Sigmoid colon (tissue), 7 donors: ENCODE data around the gene TMEM39B. TPM values are rescaled to one million over a fixed set of nuclear protein-coding genes. Genes with fewer than 3 reads are reported as not detected.
"Not testable (repeated sequence)": the region's sequence is repeated elsewhere in the genome, so short reads cannot be mapped to it uniquely, and the experiment has no call there.

ENCODE experiments used
- DNase-seq: peaks from one replicate; pipeline ENCODE4 v3.0.0-alpha.2; 2019
- H3K27ac ChIP-seq, 4 donors: fragments of 200-600 bp; sonication (generic); one replicate each; pipeline ENCODE4 v1.5.1; 2016 to 2019; ENCODE audit warnings: mild to moderate bottlenecking in 1 of 4
- H3K27me3 ChIP-seq, 3 donors: fragments of 200-600 bp; sonication (generic); one replicate each; pipeline ENCODE4 v1.5.1; 2019; ENCODE audit warnings: mild to moderate bottlenecking in 1 of 3
- H3K36me3 ChIP-seq, 4 donors: fragments of 200-600 bp; sonication (generic); one replicate each; pipeline ENCODE4 v1.5.1; 2016 to 2019
- H3K4me1 ChIP-seq, 4 donors: fragments of 200-600 bp; sonication (generic); one replicate each; pipeline ENCODE4 v1.5.1; 2017 to 2019
- H3K4me3 ChIP-seq, 4 donors: fragments of 200-600 bp; sonication (generic); one replicate each; pipeline ENCODE4 v1.5.1; 2017 to 2019; ENCODE audit warnings: mild to moderate bottlenecking in 2 of 4, moderate library complexity in 1 of 4
- H3K9me3 ChIP-seq, 4 donors: fragments of 200-600 bp in 3 of 4; sonication (generic) in 3 of 4; one replicate each; pipeline versions ENCODE4 v1.5.1 to v1.6.1; 2013 to 2019
- EP300 ChIP-seq, 4 donors: sonication (generic); formaldehyde crosslinking; IDR thresholded peaks; one replicate each; pipeline ENCODE4 v1.6.1; 2017; ENCODE audit warnings: antibody characterized with exemption in 4 of 4
- POLR2A ChIP-seq, 2 donors: fragments of 450-650 bp; IDR thresholded peaks; one replicate each; pipeline ENCODE4 v1.6.1; 2016; ENCODE audit warnings: antibody characterized with exemption in 2 of 2, mild to moderate bottlenecking in 2 of 2, moderate library complexity in 2 of 2
- POLR2AphosphoS5 ChIP-seq, 4 donors: sonication (generic); formaldehyde crosslinking; IDR thresholded peaks; one replicate each; pipeline ENCODE4 v1.6.1; 2017; ENCODE audit warnings: antibody characterized with exemption in 4 of 4
- WGBS, 2 donors: extraction: QIAGEN DNeasy Blood & Tissue Kit; methylation state at CpG; one replicate each; pipeline ENCODE4 v1.1.7; 2013; 5-methylcytosine and 5-hydroxymethylcytosine counted together
- intact Hi-C: fragments of 100-400 bp; cut with DNase I; formaldehyde crosslinking; loops from one replicate; pipeline ENCODE4 v1.15.1; 2023
- polyA plus RNA-seq, 3 donors: library from polyadenylated mRNA; stranded (reverse); fragments of 200-250 nt; gene quantifications; one replicate each; pipeline ENCODE4 v1.2.3, GENCODE V29; 2013
- total RNA-seq, 4 donors: library from RNA; depleted of rRNA; stranded (reverse); fragments of >200 nt; gene quantifications; one replicate each; pipeline ENCODE4 v1.1.0, GENCODE V29; 2016
- TF ChIP-seq, protein P1 (sequence below), 4 experiments: fragments of 450-650 bp in 3 of 4; fragments of 200-600 bp in 1 of 4; IDR thresholded peaks; one replicate each; pipeline ENCODE4 v1.5.1; 2016 to 2019; ENCODE audit warnings: antibody characterized with exemption in 4 of 4, mild to moderate bottlenecking in 3 of 4, moderate library complexity in 2 of 4
- donor health status: healthy with polysubstance abuse.
- donor health status: Bipolar disorder and iron deficiency.
- donor health status: healthy.

The TMEM39B gene
- total and polyA plus RNA-seq, 7 donors = 2.0 to 11.9 (median 3.7) TPM

DNA sequence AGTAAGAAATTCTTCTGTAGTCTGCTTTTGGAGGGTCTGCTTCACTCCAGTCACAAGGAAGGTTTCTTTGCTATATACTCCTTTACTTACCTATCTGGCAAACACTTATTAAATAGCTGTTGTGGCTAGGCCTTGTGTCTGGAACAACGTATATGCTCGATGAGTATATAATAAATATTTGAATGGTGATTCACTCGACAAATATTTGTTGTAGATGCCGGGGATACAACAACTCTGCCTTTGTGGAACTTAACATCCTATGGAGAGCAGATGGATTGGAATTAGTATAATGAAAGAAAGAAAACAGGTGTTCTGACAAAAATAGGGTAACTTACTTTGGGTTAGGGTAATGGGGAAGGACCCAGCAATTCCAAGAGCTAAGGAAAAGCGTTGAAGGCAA, 66.2 kb downstream of the TMEM39B start:
- DNase-seq = no peak
- Histone ChIP-seq H3K4me3 (no peak overlapping the region), H3K36me3 (no peaks in the 10 kb centered on the region), H3K9me3 (no peaks in the 10 kb centered on the region), H3K27ac (no peak overlapping the region), H3K27me3 (no peaks in the 10 kb centered on the region), H3K4me1 (peaks cover 0 to 44% (median 27%) of the 10 kb centered on the region in 4 donors)
- WGBS, 2 donors = 24 to 62% methylated on average over 5 of the region's 5 CpGs
- intact Hi-C loops = no loop called here
- TF ChIP-seq EP300 (IDR thresholded peaks at IDR 0.05) (no peak), POLR2AphosphoS5 (IDR thresholded peaks at IDR 0.05) (no peak), POLR2A (IDR thresholded peaks at IDR 0.05) (no peak)
- TF ChIP-seq, protein P1, sequence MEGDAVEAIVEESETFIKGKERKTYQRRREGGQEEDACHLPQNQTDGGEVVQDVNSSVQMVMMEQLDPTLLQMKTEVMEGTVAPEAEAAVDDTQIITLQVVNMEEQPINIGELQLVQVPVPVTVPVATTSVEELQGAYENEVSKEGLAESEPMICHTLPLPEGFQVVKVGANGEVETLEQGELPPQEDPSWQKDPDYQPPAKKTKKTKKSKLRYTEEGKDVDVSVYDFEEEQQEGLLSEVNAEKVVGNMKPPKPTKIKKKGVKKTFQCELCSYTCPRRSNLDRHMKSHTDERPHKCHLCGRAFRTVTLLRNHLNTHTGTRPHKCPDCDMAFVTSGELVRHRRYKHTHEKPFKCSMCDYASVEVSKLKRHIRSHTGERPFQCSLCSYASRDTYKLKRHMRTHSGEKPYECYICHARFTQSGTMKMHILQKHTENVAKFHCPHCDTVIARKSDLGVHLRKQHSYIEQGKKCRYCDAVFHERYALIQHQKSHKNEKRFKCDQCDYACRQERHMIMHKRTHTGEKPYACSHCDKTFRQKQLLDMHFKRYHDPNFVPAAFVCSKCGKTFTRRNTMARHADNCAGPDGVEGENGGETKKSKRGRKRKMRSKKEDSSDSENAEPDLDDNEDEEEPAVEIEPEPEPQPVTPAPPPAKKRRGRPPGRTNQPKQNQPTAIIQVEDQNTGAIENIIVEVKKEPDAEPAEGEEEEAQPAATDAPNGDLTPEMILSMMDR (IDR thresholded peaks at IDR 0.05) = no peak

DNA sequence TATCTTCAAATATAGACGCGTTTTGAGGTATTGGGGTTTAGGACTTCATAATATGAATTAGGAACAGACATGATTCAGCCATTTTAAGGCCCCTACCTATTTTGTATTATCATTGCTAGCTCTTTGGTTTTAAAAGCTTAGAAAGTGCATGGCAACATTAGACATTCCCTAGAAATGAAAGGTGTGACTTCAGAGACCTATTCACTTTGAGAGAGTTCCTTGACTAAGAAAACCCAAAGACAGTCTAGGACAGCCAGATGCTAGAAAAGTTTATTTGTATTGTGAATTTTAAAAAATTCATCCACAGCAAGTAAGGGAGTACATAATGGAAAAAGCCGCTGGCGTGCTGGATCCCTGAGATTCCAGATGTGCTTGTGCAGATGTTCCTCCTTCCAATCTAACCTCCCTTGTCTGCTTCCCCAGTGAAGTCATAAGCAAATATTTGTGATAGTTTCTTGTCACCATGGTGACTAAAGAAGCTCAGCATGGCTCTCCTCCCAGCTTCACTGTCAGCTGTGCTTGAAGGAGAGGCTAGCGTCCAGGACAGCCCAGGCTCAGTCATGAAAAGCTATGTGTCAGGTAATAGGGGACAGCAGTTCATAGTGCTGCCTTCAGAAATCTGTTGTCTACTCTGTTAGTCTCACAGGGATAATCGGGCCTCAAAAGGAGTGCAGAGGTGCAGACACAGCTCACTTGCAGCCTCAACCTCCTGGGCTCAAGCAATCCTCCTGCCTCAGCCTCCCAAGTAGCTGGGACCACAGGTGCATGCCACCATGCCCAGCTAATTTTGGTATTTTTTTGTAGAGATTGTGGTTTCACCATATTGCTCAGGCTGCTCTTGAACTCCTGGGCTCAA, 69.9 kb downstream of the TMEM39B start:
- whole genome bisulfite sequencing, 2 donors = 32 to 65% methylated on average over 6 of the region's 6 CpGs
- Histone ChIP-seq H3K4me3 (no peak overlapping the region), H3K4me1 (peaks cover 0 to 40% (median 25%) of the 10 kb centered on the region in 4 donors), H3K36me3 (no peaks in the 10 kb centered on the region), H3K27me3 (no peaks in the 10 kb centered on the region), H3K9me3 (no peaks in the 10 kb centered on the region), H3K27ac (peak overlapping the region; percentile 36 to 70 (median 62))
- TF ChIP-seq POLR2A (IDR thresholded peaks at IDR 0.05) (no peak), EP300 (IDR thresholded peaks at IDR 0.05) (no peak), POLR2AphosphoS5 (IDR thresholded peaks at IDR 0.05) (no peak)
- TF ChIP-seq, protein P1 (IDR thresholded peaks at IDR 0.05) = no peak
- intact Hi-C loops = no loop called here
- peak; percentile 80 for DNase-seq

DNA sequence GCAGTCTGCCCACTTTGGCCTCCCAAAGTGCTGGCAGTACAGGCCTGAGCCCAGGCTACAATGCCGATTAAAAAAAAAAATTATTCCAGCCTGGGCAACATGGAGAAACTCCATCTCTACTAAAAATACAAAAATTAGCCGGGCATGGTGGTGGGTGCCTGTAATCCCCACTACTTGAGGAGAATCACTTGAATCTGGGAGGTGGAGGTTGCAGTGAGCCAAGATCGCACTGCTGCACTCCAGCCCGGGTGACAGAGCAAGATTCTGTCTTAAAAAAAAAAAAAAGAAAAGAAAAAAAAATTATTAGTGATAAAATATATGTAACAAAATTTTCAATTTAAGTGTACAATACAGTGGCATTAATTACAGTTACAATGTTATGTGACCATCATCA, 70.6 kb downstream of the TMEM39B start:
- peaks cover 0 to 40% (median 25%) of the 10 kb centered on the region in 4 donors for H3K4me1 ChIP-seq
- DNase-seq, H3K4me3 ChIP-seq, H3K27me3 ChIP-seq, H3K36me3 ChIP-seq, H3K9me3 ChIP-seq, intact Hi-C loops: not testable (repeated sequence)
- 87 to 93% methylated on average over 4 of the region's 4 CpGs for WGBS, 2 donors
- peak overlapping the region; percentile 13 to 70 (median 62) for H3K27ac ChIP-seq

DNA sequence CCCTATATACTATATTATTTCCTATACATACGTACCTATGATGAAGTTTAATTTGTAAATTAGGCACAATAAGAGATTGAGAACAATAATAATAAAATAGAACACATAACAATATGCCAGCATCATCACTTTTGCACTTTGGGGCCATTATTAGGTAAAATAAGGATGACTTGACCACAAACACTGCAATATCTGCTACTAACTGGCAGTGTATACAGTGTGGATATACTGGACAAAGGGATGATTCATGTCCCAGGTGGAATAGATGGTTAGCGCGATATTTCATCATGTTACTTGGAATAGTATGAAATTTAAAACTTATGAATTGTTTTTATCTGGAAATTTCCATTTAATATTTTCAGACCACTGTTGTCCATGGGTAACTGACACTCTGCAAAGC, 71.3 kb downstream of the TMEM39B start:
- Histone ChIP-seq H3K27ac (no peak overlapping the region), H3K36me3 (peaks cover 0 to 5% (median 0%) of the 10 kb centered on the region in 4 donors), H3K27me3 (no peaks in the 10 kb centered on the region), H3K4me3 (no peak overlapping the region), H3K9me3 (no peaks in the 10 kb centered on the region), H3K4me1 (peaks cover 0 to 35% (median 23%) of the 10 kb centered on the region in 4 donors)
- DNase-seq = no peak
- 94 to 95% methylated on average over 3 of the region's 3 CpGs for WGBS, 2 donors
- TF ChIP-seq POLR2AphosphoS5 (IDR thresholded peaks at IDR 0.05) (no peak), EP300 (IDR thresholded peaks at IDR 0.05) (no peak), POLR2A (IDR thresholded peaks at IDR 0.05) (no peak)
- TF ChIP-seq, protein P1 (IDR thresholded peaks at IDR 0.05) = no peak
- intact Hi-C loops = no loop called here

DNA sequence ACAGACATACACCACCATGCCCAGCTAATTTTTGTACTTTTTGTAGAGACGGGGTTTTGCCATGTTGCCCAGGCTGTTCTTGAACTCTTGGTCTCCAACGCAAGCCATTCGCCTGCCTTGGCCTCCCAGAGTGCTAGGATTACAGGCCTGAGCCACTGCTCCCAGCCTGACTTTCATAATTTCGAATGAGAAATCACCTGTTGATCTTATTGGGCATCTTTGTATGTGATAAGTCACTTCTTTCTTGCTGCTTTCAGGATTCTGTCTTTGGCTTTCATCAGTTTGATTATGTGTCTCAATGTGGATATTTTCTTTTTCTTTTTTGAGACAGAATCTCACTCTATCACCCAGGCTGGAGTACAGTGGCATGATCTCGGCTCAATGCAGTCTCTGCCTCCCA, 75.1 kb downstream of the TMEM39B start:
- H3K4me3 ChIP-seq, H3K9me3 ChIP-seq, intact Hi-C loops, H3K36me3 ChIP-seq, H3K27me3 ChIP-seq, DNase-seq, H3K27ac ChIP-seq: not testable (repeated sequence)
- 96 to 98% methylated on average over 5 of the region's 5 CpGs for WGBS, 2 donors
- H3K4me1 ChIP-seq = peaks cover 0 to 28% (median 21%) of the 10 kb centered on the region in 4 donors
